ENCODE results near the gene SLC44A2.

DNA sequence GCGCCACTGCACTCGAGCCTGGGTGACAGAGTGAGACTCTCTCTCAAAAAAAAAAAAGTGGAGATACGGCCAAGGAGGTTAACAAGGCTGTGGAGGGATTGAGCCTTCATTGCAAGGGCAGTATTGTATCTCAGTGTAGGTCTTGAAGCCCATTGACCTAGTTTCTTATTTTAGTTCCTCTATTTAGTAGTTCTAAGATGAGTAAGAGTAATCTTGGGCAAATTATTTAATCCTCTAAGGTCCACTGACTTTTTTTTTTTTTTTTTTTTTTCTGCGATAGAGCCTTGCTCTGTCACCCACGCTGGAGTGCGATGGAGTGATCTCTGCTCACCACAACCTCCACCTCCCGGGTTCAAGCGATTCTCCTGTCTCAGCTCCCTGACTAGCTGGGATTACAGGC lies 14.5 kb downstream of the SLC44A2 start:
- no peak for TF ChIP-seq ZNF114 (CRISPR knock-in tag; IDR thresholded peaks at IDR 0.05)
- TF ChIP-seq, protein P1, sequence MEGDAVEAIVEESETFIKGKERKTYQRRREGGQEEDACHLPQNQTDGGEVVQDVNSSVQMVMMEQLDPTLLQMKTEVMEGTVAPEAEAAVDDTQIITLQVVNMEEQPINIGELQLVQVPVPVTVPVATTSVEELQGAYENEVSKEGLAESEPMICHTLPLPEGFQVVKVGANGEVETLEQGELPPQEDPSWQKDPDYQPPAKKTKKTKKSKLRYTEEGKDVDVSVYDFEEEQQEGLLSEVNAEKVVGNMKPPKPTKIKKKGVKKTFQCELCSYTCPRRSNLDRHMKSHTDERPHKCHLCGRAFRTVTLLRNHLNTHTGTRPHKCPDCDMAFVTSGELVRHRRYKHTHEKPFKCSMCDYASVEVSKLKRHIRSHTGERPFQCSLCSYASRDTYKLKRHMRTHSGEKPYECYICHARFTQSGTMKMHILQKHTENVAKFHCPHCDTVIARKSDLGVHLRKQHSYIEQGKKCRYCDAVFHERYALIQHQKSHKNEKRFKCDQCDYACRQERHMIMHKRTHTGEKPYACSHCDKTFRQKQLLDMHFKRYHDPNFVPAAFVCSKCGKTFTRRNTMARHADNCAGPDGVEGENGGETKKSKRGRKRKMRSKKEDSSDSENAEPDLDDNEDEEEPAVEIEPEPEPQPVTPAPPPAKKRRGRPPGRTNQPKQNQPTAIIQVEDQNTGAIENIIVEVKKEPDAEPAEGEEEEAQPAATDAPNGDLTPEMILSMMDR (conservative IDR thresholded peaks at IDR 0.05; ENCODE audit: low read depth in 2 of 2): no peak
- TF ChIP-seq EZH2 (IDR thresholded peaks at IDR 0.05; ENCODE audit: low read depth, unreplicated experiment): no peak
- TF ChIP-seq JUNB (IDR thresholded peaks at IDR 0.05; ENCODE audit: unreplicated experiment): no peak
- no peak for TF ChIP-seq POLR2AphosphoS5 (IDR thresholded peaks at IDR 0.05; ENCODE audit: low read depth)
- TF ChIP-seq, protein P2, sequence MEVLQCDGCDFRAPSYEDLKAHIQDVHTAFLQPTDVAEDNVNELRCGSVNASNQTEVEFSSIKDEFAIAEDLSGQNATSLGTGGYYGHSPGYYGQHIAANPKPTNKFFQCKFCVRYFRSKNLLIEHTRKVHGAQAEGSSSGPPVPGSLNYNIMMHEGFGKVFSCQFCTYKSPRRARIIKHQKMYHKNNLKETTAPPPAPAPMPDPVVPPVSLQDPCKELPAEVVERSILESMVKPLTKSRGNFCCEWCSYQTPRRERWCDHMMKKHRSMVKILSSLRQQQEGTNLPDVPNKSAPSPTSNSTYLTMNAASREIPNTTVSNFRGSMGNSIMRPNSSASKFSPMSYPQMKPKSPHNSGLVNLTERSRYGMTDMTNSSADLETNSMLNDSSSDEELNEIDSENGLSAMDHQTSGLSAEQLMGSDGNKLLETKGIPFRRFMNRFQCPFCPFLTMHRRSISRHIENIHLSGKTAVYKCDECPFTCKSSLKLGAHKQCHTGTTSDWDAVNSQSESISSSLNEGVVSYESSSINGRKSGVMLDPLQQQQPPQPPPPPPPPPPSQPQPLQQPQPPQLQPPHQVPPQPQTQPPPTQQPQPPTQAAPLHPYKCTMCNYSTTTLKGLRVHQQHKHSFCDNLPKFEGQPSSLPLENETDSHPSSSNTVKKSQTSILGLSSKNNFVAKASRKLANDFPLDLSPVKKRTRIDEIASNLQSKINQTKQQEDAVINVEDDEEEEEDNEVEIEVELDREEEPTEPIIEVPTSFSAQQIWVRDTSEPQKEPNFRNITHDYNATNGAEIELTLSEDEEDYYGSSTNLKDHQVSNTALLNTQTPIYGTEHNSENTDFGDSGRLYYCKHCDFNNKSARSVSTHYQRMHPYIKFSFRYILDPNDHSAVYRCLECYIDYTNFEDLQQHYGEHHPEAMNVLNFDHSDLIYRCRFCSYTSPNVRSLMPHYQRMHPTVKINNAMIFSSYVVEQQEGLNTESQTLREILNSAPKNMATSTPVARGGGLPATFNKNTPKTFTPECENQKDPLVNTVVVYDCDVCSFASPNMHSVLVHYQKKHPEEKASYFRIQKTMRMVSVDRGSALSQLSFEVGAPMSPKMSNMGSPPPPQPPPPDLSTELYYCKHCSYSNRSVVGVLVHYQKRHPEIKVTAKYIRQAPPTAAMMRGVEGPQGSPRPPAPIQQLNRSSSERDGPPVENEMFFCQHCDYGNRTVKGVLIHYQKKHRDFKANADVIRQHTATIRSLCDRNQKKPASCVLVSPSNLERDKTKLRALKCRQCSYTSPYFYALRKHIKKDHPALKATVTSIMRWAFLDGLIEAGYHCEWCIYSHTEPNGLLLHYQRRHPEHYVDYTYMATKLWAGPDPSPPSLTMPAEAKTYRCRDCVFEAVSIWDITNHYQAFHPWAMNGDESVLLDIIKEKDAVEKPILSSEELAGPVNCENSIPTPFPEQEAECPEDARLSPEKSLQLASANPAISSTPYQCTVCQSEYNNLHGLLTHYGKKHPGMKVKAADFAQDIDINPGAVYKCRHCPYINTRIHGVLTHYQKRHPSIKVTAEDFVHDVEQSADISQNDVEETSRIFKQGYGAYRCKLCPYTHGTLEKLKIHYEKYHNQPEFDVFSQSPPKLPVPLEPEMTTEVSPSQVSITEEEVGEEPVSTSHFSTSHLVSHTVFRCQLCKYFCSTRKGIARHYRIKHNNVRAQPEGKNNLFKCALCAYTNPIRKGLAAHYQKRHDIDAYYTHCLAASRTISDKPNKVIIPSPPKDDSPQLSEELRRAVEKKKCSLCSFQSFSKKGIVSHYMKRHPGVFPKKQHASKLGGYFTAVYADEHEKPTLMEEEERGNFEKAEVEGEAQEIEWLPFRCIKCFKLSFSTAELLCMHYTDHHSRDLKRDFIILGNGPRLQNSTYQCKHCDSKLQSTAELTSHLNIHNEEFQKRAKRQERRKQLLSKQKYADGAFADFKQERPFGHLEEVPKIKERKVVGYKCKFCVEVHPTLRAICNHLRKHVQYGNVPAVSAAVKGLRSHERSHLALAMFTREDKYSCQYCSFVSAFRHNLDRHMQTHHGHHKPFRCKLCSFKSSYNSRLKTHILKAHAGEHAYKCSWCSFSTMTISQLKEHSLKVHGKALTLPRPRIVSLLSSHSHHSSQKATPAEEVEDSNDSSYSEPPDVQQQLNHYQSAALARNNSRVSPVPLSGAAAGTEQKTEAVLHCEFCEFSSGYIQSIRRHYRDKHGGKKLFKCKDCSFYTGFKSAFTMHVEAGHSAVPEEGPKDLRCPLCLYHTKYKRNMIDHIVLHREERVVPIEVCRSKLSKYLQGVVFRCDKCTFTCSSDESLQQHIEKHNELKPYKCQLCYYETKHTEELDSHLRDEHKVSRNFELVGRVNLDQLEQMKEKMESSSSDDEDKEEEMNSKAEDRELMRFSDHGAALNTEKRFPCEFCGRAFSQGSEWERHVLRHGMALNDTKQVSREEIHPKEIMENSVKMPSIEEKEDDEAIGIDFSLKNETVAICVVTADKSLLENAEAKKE (CRISPR knock-in tag; IDR thresholded peaks at IDR 0.05): no peak
- TF ChIP-seq, protein P3, sequence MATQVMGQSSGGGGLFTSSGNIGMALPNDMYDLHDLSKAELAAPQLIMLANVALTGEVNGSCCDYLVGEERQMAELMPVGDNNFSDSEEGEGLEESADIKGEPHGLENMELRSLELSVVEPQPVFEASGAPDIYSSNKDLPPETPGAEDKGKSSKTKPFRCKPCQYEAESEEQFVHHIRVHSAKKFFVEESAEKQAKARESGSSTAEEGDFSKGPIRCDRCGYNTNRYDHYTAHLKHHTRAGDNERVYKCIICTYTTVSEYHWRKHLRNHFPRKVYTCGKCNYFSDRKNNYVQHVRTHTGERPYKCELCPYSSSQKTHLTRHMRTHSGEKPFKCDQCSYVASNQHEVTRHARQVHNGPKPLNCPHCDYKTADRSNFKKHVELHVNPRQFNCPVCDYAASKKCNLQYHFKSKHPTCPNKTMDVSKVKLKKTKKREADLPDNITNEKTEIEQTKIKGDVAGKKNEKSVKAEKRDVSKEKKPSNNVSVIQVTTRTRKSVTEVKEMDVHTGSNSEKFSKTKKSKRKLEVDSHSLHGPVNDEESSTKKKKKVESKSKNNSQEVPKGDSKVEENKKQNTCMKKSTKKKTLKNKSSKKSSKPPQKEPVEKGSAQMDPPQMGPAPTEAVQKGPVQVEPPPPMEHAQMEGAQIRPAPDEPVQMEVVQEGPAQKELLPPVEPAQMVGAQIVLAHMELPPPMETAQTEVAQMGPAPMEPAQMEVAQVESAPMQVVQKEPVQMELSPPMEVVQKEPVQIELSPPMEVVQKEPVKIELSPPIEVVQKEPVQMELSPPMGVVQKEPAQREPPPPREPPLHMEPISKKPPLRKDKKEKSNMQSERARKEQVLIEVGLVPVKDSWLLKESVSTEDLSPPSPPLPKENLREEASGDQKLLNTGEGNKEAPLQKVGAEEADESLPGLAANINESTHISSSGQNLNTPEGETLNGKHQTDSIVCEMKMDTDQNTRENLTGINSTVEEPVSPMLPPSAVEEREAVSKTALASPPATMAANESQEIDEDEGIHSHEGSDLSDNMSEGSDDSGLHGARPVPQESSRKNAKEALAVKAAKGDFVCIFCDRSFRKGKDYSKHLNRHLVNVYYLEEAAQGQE (IDR thresholded peaks at IDR 0.05; ENCODE audit: unreplicated experiment): no peak
- no peak for TF ChIP-seq EZH2phosphoT487 (IDR thresholded peaks at IDR 0.05; ENCODE audit: unreplicated experiment)
